ENCODE data around the gene ST8SIA2.

The ST8SIA2 gene

DNA sequence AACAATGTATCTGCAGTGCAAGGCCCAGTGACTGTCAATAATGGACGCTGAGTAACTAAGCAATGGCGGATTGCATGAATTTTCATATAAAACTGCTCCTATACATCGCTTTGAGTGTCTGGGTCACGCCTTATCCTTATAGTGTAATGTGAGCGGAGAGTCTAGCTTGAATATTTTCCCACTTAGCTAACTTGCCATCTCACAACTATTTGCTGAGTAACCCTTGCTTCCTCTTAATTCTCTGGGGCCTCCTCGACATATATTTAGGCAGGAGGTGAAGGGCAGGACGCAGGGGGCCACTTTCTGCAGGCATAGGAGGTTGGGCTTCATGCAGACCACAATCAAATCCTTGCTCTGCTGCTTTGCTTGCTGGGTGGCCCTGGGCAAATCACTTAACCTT is 24.0 kb downstream of the ST8SIA2 start:
- H3K4me1 ChIP-seq (ENCODE audit: control insufficient read depth, low read depth, low read length): peaks cover 5% of the 10 kb centered on the region
- no peak overlapping the region for H3K4me3 ChIP-seq (ENCODE audit: low read length)
- H3K27ac ChIP-seq (ENCODE audit: low read length): no peak overlapping the region

DNA sequence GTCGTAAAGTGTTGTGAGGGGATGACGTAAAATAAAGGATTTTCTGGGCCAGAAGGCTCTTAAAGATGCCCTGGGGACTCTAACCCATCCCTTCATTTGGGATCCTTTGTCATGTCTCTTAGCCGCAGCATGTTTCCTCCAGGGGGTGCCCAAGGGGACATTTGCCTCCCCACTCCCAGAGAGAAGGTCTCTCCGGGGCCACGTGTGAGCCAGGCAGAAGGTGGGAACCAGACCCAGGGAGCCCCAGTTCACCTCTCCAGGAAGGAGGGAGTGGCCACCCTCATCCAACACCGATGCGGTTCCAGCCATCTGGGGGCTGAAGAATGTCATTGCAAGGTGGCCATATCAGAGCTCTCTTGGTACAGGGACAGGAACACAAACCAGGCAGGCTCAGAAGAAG is 25.2 kb downstream of the ST8SIA2 start:
- H3K27me3 ChIP-seq (ENCODE audit: control insufficient read depth, insufficient read depth, low read length): no peaks in the 10 kb centered on the region
- no peak overlapping the region for H3K4me3 ChIP-seq (ENCODE audit: low read length)
- H3K9me3 ChIP-seq (ENCODE audit: control insufficient read depth, low read depth, low read length): no peaks in the 10 kb centered on the region
- H3K36me3 ChIP-seq (ENCODE audit: control insufficient read depth, low read depth, low read length): no peaks in the 10 kb centered on the region
- no peak overlapping the region for H3K27ac ChIP-seq (ENCODE audit: low read length)
- no peaks in the 10 kb centered on the region for H3K4me1 ChIP-seq (ENCODE audit: control insufficient read depth, low read depth, low read length)
- H3K9ac ChIP-seq (ENCODE audit: low read length): no peak overlapping the region

More for the DNA sequence above, 24.0 kb downstream of the ST8SIA2 start:
- Histone ChIP-seq H3K36me3 (ENCODE audit: control insufficient read depth, low read depth, low read length) (no peaks in the 10 kb centered on the region), H3K27me3 (ENCODE audit: control insufficient read depth, insufficient read depth, low read length) (no peaks in the 10 kb centered on the region), H3K9me3 (ENCODE audit: control insufficient read depth, low read depth, low read length) (no peaks in the 10 kb centered on the region), H3K9ac (ENCODE audit: low read length) (no peak overlapping the region)

DNA sequence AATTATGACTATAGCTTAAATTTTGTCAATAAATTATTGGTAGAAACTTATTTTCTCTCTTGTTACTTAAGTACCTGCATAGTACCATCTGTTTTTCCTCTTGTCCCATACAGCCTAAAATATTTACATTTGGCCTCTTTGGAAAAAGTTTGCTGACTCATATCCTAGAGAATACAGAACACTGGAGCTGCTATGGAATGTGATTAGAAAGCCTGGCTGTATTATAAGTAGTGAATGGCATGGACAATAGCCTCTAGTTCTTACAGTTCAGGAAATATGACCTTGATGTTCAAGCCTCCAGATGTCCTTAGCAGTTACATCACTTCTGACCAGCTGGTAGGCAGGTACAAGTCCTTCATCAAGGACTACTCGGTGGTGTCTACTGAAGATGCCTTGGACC is 28.3 kb downstream of the ST8SIA2 start:
- no peaks in the 10 kb centered on the region for H3K36me3 ChIP-seq (ENCODE audit: control insufficient read depth, low read depth, low read length)

DNA sequence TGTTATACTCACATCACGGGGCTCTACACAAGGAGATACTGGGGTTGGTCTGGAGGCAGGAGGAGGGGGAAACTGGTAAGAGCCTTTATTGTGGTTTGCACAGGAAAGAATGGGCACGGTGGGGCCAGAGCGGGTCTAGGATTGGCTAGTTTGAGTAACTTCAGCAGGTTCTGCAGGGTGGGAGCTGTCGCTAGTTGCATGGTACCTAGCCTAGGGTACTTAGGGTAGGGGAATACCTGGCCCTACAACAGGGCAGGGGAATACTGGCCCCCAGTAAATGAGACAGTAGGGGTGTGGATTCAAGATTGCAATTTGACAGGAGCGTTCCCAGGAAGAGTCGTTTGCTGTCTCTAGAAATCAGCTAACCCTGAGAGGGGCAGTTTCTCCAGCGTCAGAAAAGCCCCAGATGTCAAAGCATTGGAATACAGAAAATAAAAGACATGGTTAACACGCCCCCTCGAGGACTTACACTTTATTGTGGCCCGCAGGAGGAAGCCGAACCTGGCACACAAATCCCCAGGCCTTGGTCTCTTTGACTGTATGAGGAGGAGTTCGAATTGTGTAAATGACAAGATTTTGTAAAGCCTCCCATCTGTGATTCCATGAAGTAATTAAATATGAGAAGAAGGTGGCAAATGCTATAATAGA is 32.0 kb downstream of the ST8SIA2 start:
- Histone ChIP-seq H3K9me3 (ENCODE audit: control insufficient read depth, low read depth, low read length) (no peaks in the 10 kb centered on the region), H3K36me3 (ENCODE audit: control insufficient read depth, low read depth, low read length) (no peaks in the 10 kb centered on the region), H3K9ac (ENCODE audit: low read length) (no peak overlapping the region), H3K4me3 (ENCODE audit: low read length) (no peak overlapping the region), H3K4me1 (ENCODE audit: control insufficient read depth, low read depth, low read length) (peaks cover 16% of the 10 kb centered on the region), H3K27ac (ENCODE audit: low read length) (no peak overlapping the region), H3K27me3 (ENCODE audit: control insufficient read depth, insufficient read depth, low read length) (no peaks in the 10 kb centered on the region)

More for the DNA sequence above, 28.3 kb downstream of the ST8SIA2 start:
- Histone ChIP-seq H3K4me1 (ENCODE audit: control insufficient read depth, low read depth, low read length) (peaks cover 4% of the 10 kb centered on the region), H3K9ac (ENCODE audit: low read length) (no peak overlapping the region), H3K27me3 (ENCODE audit: control insufficient read depth, insufficient read depth, low read length) (no peaks in the 10 kb centered on the region), H3K4me3 (ENCODE audit: low read length) (no peak overlapping the region), H3K27ac (ENCODE audit: low read length) (no peak overlapping the region), H3K9me3 (ENCODE audit: control insufficient read depth, low read depth, low read length) (no peaks in the 10 kb centered on the region)

DNA sequence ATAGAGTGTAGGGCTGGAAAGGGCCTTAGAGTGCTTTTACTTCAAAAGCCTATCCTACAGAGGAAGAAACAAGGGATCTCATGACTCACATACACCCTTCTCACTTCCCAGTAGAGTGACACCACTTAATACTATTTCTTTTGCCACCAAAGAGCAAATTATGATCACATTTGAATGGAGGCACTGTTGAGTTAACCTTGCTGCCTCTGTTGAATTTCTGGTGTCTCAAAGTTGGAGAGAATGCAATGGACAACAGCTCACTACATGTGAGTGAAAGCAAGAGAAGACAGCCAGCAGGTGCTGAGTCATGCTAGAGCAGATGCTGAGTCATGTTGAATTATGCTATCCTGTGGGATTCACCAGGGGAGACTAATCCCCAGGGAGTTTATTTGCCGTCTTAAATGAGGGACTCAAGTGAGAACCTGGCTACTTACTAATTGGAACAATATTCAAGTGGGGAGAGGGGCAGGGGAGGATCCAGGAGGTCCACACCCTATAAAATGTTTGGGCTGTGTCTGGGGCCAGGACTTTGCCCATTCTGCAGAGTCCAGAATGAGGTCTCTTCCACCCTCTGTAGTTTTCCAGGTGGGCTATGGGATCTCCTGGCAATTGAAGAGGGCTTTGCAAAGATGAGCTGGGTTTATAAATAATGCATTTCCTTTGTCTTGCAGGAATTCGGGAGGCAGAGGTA is 35.8 kb downstream of the ST8SIA2 start:
- no peak overlapping the region for H3K4me3 ChIP-seq (ENCODE audit: low read length)

DNA sequence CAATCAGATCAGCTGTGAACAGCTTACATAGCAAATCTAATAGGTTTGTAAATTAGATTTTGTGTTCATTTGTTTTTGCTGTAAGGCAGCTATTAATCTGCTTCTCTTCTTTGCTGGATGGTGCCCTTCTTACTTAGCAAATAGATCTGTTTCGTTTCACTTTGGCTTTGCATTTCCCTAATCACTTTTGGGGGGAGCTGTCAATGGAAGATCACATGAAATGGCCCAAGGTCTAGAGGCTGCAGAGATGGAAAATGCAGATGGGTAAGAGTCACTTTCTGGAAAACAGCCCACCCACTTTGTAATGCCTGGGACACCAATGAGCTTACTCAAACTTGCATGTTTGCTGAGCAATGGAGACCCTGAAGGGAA is 36.4 kb downstream of the ST8SIA2 start:
- Histone ChIP-seq H3K9ac (ENCODE audit: low read length) (no peak overlapping the region), H3K36me3 (ENCODE audit: control insufficient read depth, low read depth, low read length) (no peaks in the 10 kb centered on the region), H3K4me1 (ENCODE audit: control insufficient read depth, low read depth, low read length) (peaks cover 16% of the 10 kb centered on the region), H3K9me3 (ENCODE audit: control insufficient read depth, low read depth, low read length) (no peaks in the 10 kb centered on the region), H3K27ac (ENCODE audit: low read length) (no peak overlapping the region), H3K4me3 (ENCODE audit: low read length) (no peak overlapping the region), H3K27me3 (ENCODE audit: control insufficient read depth, insufficient read depth, low read length) (no peaks in the 10 kb centered on the region)

More for the DNA sequence above, 35.8 kb downstream of the ST8SIA2 start:
- Histone ChIP-seq H3K9me3 (ENCODE audit: control insufficient read depth, low read depth, low read length) (no peaks in the 10 kb centered on the region), H3K36me3 (ENCODE audit: control insufficient read depth, low read depth, low read length) (no peaks in the 10 kb centered on the region), H3K9ac (ENCODE audit: low read length) (no peak overlapping the region), H3K27ac (ENCODE audit: low read length) (no peak overlapping the region), H3K27me3 (ENCODE audit: control insufficient read depth, insufficient read depth, low read length) (no peaks in the 10 kb centered on the region), H3K4me1 (ENCODE audit: control insufficient read depth, low read depth, low read length) (peaks cover 16% of the 10 kb centered on the region)

DNA sequence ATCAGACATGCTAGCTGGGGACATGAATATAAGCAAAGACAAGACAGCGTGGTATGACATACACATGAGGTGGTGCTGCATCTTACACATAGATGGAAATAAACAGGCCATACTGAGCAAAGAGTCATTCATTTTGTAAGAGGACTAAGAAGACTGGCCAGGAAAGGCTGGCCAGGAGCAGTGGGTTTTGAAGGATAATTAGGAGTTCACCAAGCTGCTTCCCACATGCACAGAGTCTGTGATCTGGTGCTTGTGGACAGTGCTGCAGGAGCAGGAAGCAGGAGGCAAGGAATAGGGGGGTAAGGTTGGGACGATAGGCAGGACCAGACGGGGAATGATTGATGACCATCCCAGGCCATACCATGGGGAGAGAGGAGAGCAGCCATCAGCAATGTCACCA is 41.5 kb downstream of the ST8SIA2 start:
- no peak overlapping the region for H3K27ac ChIP-seq (ENCODE audit: low read length)

DNA sequence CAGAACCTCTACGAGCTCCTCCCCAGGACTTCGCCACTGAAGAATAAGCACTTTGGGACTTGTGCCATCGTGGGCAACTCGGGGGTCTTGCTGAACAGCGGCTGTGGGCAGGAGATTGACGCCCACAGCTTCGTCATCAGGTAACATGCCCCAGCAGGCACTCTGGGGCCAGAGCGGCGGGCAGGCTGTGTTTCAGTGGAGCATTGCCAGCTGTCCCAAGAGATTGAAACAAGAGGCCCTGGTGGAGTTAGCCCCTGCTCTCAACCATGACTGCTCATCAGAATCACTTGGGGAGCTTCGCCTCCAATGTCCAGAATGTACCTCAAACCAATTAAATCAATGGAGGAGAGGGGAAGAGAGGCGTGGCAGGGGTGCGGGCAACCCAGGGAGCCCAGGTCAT is 44.8 kb downstream of the ST8SIA2 start:
- Histone ChIP-seq H3K9ac (ENCODE audit: low read length) (no peak overlapping the region), H3K4me1 (ENCODE audit: control insufficient read depth, low read depth, low read length) (no peaks in the 10 kb centered on the region), H3K27me3 (ENCODE audit: control insufficient read depth, insufficient read depth, low read length) (no peaks in the 10 kb centered on the region), H3K36me3 (ENCODE audit: control insufficient read depth, low read depth, low read length) (no peaks in the 10 kb centered on the region), H3K4me3 (ENCODE audit: low read length) (no peak overlapping the region), H3K9me3 (ENCODE audit: control insufficient read depth, low read depth, low read length) (no peaks in the 10 kb centered on the region), H3K27ac (ENCODE audit: low read length) (no peak overlapping the region)

More for the DNA sequence above, 41.5 kb downstream of the ST8SIA2 start:
- Histone ChIP-seq H3K27me3 (ENCODE audit: control insufficient read depth, insufficient read depth, low read length) (no peaks in the 10 kb centered on the region), H3K36me3 (ENCODE audit: control insufficient read depth, low read depth, low read length) (no peaks in the 10 kb centered on the region), H3K4me3 (ENCODE audit: low read length) (no peak overlapping the region), H3K9ac (ENCODE audit: low read length) (no peak overlapping the region), H3K9me3 (ENCODE audit: control insufficient read depth, low read depth, low read length) (no peaks in the 10 kb centered on the region), H3K4me1 (ENCODE audit: control insufficient read depth, low read depth, low read length) (peaks cover 2% of the 10 kb centered on the region)

DNA sequence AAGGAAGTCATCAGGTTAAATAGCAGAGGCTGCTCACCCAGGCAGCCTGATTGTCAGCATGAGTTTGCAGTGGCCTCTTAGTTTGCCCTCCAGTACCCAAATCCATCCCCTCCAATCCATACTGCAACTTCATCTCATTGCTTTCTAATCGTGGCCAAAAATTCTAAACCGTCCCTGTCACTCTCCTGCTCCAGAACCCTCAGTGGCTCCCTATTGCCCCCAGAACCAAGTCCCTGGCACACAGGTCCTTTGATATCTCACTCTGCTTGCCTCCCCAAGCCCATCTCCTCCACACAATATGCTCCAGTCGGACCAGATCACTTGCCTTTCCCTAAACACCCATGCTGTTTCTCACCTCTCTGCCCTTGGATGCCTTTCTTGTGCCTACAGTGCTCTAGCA is 49.7 kb downstream of the ST8SIA2 start:
- H3K9me3 ChIP-seq (ENCODE audit: control insufficient read depth, low read depth, low read length): no peaks in the 10 kb centered on the region
- no peak overlapping the region for H3K4me3 ChIP-seq (ENCODE audit: low read length)
- no peak overlapping the region for H3K9ac ChIP-seq (ENCODE audit: low read length)
- no peaks in the 10 kb centered on the region for H3K27me3 ChIP-seq (ENCODE audit: control insufficient read depth, insufficient read depth, low read length)
- no peaks in the 10 kb centered on the region for H3K36me3 ChIP-seq (ENCODE audit: control insufficient read depth, low read depth, low read length)
- no peak overlapping the region for H3K27ac ChIP-seq (ENCODE audit: low read length)
- no peaks in the 10 kb centered on the region for H3K4me1 ChIP-seq (ENCODE audit: control insufficient read depth, low read depth, low read length)

DNA sequence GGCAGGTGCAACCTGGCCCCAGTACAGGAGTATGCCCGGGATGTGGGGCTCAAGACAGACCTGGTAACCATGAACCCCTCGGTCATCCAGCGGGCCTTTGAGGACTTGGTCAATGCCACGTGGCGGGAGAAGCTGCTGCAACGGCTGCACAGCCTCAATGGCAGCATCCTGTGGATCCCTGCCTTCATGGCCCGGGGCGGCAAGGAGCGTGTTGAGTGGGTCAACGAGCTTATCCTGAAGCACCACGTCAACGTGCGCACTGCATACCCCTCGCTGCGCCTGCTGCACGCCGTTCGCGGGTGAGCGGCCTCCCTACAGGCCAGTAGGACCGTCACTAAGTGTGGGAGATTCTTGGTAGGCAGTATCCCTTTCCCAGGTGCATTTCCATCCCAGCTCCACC is 51.0 kb downstream of the ST8SIA2 start:
- Histone ChIP-seq H3K4me3 (ENCODE audit: low read length) (no peak overlapping the region), H3K9me3 (ENCODE audit: control insufficient read depth, low read depth, low read length) (no peaks in the 10 kb centered on the region), H3K4me1 (ENCODE audit: control insufficient read depth, low read depth, low read length) (no peaks in the 10 kb centered on the region), H3K27me3 (ENCODE audit: control insufficient read depth, insufficient read depth, low read length) (no peaks in the 10 kb centered on the region), H3K36me3 (ENCODE audit: control insufficient read depth, low read depth, low read length) (no peaks in the 10 kb centered on the region), H3K9ac (ENCODE audit: low read length) (no peak overlapping the region), H3K27ac (ENCODE audit: low read length) (no peak overlapping the region)

DNA sequence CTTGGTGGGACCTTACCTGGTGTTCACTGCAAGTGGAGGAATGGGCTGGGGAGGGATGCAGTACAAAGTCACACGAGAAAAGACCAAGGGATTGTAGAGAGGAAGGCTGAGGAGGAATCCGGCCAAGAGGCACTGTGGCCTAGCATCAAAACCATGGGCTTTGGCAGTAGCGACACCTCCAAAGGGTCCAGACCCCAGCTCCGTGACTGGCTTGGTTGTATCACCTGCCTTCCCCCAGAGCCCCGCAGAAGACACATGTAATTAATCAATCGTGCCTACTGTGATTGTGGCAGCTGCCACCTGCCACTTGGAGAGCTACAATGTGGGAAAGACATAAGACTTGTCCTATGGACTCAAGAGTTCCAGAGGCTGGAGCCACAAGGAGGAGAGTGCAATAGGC is 54.7 kb downstream of the ST8SIA2 start:
- H3K27ac ChIP-seq (ENCODE audit: low read length): no peak overlapping the region
- no peaks in the 10 kb centered on the region for H3K27me3 ChIP-seq (ENCODE audit: control insufficient read depth, insufficient read depth, low read length)
- H3K9me3 ChIP-seq (ENCODE audit: control insufficient read depth, low read depth, low read length): no peaks in the 10 kb centered on the region
- no peak overlapping the region for H3K4me3 ChIP-seq (ENCODE audit: low read length)
- no peak overlapping the region for H3K9ac ChIP-seq (ENCODE audit: low read length)
- H3K4me1 ChIP-seq (ENCODE audit: control insufficient read depth, low read depth, low read length): no peaks in the 10 kb centered on the region
- H3K36me3 ChIP-seq (ENCODE audit: control insufficient read depth, low read depth, low read length): no peaks in the 10 kb centered on the region

DNA sequence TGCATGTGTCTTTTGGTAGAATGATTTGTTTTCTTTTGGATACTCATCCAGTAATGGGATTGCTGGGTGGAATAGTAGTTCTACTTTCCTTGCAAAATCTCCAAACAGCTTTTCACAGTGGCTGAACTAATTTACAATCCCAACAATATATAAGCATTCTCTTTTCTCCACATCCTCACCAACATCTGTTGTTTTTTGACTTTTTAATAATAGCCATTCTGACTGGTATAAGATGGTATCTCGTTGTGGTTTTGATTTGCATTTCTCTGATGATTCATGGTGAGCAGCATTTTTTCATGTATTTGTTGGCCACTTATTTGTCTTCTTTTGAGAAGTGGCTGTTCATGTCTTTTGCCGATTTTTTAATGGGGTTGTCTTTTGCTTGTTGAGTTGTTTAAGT is 55.8 kb downstream of the ST8SIA2 start:
- Histone ChIP-seq H3K9me3 (ENCODE audit: control insufficient read depth, low read depth, low read length) (no peaks in the 10 kb centered on the region), H3K27ac (ENCODE audit: low read length) (no peak overlapping the region), H3K4me1 (ENCODE audit: control insufficient read depth, low read depth, low read length) (no peaks in the 10 kb centered on the region), H3K4me3 (ENCODE audit: low read length) (no peak overlapping the region), H3K36me3 (ENCODE audit: control insufficient read depth, low read depth, low read length) (no peaks in the 10 kb centered on the region), H3K27me3 (ENCODE audit: control insufficient read depth, insufficient read depth, low read length) (no peaks in the 10 kb centered on the region), H3K9ac (ENCODE audit: low read length) (no peak overlapping the region)
